DND-41 (cell line): ENCODE measurements around the gene GSKIP.

ENCODE experiments used
- EZH2 ChIP-seq: IDR thresholded peaks from 3 replicates; pipeline ENCODE4 v1.6.1; 2012; ENCODE audit warnings: borderline replicate concordance, low read depth, mild to moderate bottlenecking, moderate library complexity, low read length, inconsistent platforms; ENCODE audit not compliant: severe bottlenecking
- TF ChIP-seq, protein P1 (sequence below): IDR thresholded peaks from 2 replicates; pipeline ENCODE4 v1.5.1; 2012; ENCODE audit warnings: borderline replicate concordance, low read length, moderate library complexity, mild to moderate bottlenecking; ENCODE audit not compliant: poor library complexity, severe bottlenecking; ENCODE audit errors: extremely low read depth

- TF ChIP-seq, protein P1, sequence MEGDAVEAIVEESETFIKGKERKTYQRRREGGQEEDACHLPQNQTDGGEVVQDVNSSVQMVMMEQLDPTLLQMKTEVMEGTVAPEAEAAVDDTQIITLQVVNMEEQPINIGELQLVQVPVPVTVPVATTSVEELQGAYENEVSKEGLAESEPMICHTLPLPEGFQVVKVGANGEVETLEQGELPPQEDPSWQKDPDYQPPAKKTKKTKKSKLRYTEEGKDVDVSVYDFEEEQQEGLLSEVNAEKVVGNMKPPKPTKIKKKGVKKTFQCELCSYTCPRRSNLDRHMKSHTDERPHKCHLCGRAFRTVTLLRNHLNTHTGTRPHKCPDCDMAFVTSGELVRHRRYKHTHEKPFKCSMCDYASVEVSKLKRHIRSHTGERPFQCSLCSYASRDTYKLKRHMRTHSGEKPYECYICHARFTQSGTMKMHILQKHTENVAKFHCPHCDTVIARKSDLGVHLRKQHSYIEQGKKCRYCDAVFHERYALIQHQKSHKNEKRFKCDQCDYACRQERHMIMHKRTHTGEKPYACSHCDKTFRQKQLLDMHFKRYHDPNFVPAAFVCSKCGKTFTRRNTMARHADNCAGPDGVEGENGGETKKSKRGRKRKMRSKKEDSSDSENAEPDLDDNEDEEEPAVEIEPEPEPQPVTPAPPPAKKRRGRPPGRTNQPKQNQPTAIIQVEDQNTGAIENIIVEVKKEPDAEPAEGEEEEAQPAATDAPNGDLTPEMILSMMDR = no peak
- TF ChIP-seq EZH2 = no peak
Measured at GRCh38 chr14:96384740-96385139, 21.4 kb downstream of the GSKIP start.
